ENCODE data around the gene NOD1.

DNA sequence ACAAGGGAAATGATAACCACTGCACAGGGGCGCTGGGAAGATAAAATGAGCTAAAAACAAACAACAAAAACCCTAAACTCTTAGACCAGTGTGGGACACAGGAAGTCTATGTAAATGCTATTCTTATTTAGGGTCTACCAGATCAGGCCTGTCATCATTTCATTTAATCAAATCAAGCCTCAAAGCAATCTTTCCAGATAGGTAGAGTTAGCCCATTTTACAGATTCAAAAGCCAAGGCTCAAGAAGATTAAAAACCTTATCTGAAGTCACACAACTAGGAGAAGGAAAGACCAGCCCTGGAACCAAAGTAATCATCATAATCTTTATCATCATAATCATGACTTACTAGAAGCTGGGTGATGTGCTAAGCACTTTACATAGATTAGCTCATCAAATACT is 4.7 kb downstream of the NOD1 start:
- no peak for TF ChIP-seq POLR2A (IDR thresholded peaks at IDR 0.05)
- TF ChIP-seq, protein P1, sequence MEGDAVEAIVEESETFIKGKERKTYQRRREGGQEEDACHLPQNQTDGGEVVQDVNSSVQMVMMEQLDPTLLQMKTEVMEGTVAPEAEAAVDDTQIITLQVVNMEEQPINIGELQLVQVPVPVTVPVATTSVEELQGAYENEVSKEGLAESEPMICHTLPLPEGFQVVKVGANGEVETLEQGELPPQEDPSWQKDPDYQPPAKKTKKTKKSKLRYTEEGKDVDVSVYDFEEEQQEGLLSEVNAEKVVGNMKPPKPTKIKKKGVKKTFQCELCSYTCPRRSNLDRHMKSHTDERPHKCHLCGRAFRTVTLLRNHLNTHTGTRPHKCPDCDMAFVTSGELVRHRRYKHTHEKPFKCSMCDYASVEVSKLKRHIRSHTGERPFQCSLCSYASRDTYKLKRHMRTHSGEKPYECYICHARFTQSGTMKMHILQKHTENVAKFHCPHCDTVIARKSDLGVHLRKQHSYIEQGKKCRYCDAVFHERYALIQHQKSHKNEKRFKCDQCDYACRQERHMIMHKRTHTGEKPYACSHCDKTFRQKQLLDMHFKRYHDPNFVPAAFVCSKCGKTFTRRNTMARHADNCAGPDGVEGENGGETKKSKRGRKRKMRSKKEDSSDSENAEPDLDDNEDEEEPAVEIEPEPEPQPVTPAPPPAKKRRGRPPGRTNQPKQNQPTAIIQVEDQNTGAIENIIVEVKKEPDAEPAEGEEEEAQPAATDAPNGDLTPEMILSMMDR (IDR thresholded peaks at IDR 0.05), result no peak
